WI38 (cell line): ENCODE measurements around the gene PACS2.
"Not testable (repeated sequence)": the region's sequence is repeated elsewhere in the genome, so short reads cannot be mapped to it uniquely, and the experiment has no call there.

Experiments
- H3K4me3 ChIP-seq: 2 replicates; pipeline ENCODE4 v1.5.1; 2011; ENCODE audit warnings: low read depth, mild to moderate bottlenecking, control low read depth, low read length
- CTCF ChIP-seq: IDR thresholded peaks from 2 replicates; pipeline ENCODE4 v1.5.1; 2012; ENCODE audit warnings: low read depth, mild to moderate bottlenecking, control low read depth, low read length

PACS2 gene

DNA sequence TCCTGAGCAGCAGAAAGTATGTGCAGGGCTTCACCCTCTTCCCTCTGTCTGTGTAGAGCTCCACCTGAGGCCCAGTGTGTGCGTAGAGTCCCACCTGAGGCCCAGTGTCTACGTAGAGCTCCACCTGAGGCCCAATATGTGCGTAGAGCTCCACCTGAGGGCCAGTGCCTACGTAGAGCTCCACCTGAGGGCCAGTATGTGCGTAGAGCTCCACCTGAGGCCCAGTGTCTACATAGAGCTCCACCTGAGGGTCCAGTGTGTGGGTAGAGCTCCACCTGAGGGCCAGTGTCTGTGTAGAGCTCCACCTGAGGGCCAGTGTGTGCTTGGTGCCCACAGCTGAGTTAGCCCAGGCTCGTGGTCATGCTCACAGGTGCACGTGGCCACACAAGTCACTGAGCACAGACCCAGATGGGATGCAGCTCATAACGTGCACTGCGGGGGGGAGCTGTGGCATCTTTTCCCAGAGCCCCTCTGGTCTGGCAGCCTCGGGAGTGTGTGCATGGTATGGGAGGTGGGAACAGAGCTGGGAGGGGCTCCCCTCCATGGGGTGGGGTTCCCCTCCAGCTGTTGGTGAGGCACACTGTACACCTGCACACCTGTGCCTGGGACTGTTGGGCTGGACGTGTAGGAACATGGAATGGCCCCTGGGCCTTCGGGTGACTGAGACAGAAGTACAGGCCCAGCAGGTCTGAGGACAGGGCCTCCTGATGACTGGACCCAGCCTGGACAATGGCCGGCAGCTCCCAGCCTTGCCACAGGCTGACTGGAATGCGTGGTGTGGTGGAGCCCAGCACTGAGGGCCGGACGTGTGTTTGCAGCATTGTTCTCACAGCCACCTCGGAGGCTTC is 20.1 kb downstream of the PACS2 start:
- TF ChIP-seq CTCF: no peak
- H3K4me3 ChIP-seq: no peak overlapping the region

- H3K4me3 ChIP-seq: not testable (repeated sequence)
Observed at GRCh38 chr14:105335231-105335542, 20.6 kb downstream of the PACS2 start.

GRCh38 chr14:105335735-105336476 is 21.4 kb downstream of the PACS2 start:
- TF ChIP-seq CTCF: no peak
- no peak overlapping the region for H3K4me3 ChIP-seq

- no peak overlapping the region for H3K4me3 ChIP-seq
- TF ChIP-seq CTCF: no peak
Observed at GRCh38 chr14:105336477-105337287, 22.1 kb downstream of the PACS2 start.

GRCh38 chr14:105337433-105337832 is 22.9 kb downstream of the PACS2 start:
- no peak for TF ChIP-seq CTCF

DNA sequence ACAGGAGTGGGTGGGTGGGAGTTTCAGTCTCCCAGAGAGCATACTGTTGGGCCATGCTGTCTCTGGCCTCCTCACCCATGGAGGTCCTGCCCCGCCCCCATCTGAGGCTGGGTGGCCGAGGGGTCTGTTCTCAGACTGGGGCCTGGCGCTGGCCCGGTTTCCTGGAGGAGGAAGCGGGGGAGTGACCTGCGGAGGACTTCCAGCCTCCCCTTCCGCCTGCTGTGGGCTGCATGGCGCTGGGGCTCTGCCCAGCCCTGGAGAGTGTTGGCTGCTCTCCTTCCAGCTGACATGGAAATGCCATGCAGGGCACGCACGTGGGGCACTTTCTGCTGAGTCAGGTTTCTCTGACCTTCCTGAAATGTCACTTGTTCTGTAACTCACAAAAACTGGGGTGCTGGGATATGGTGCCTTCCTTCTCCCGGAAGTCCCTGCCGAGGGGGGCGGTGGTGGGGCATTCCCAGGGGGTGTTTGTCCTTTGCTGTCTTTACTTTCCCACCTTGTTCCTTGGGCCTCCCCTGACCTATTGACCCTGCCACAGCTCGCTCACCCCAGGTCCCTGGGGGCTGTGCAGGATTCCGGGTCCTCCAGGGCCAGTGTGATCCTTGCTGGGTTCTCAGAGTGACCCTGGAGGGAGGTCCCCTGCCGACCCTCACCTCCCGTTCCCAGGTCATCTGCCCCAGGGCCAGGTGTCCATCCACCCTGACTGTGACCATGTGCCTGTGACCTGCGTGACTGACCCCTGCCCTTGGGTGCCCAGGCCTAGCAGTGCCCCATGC is 23.6 kb downstream of the PACS2 start:
- no peak for TF ChIP-seq CTCF
- H3K4me3 ChIP-seq: no peak overlapping the region

More at GRCh38 chr14:105337433-105337832, 22.9 kb downstream of the PACS2 start:
- no peak overlapping the region for H3K4me3 ChIP-seq
